ENCODE results near the gene SERPIND1.
"Not testable (repeated sequence)": the region's sequence is repeated elsewhere in the genome, so short reads cannot be mapped to it uniquely, and the experiment has no call there.

The SERPIND1 gene

GRCh38 chr22:20747223-20747622 is 26.7 kb upstream of the SERPIND1 start:
- DNase-seq = no peak

- DNase-seq = no peak
Observed at GRCh38 chr22:20748082-20748481, 25.8 kb upstream of the SERPIND1 start.

- DNase-seq = no peak
Observed at GRCh38 chr22:20748731-20749428, 25.0 kb upstream of the SERPIND1 start.

GRCh38 chr22:20749453-20749852 is 24.5 kb upstream of the SERPIND1 start:
- no peak for DNase-seq

GRCh38 chr22:20750461-20751184 is 23.3 kb upstream of the SERPIND1 start:
- no peak for DNase-seq

- no peak for DNase-seq
Observed at GRCh38 chr22:20751185-20751851, 22.6 kb upstream of the SERPIND1 start.

- DNase-seq = no peak
Observed at GRCh38 chr22:20752104-20752741, 21.7 kb upstream of the SERPIND1 start.

GRCh38 chr22:20752873-20753272 is 21.0 kb upstream of the SERPIND1 start:
- no peak for DNase-seq

GRCh38 chr22:20756846-20757245 is 17.1 kb upstream of the SERPIND1 start:
- no peak for DNase-seq

- no peak for DNase-seq
Observed at GRCh38 chr22:20758688-20759087, 15.2 kb upstream of the SERPIND1 start.

GRCh38 chr22:20760084-20760483 is 13.8 kb upstream of the SERPIND1 start:
- no peak for DNase-seq

GRCh38 chr22:20761536-20761935 is 12.4 kb upstream of the SERPIND1 start:
- no peak for DNase-seq

GRCh38 chr22:20762233-20762796 is 11.6 kb upstream of the SERPIND1 start:
- no peak for DNase-seq

- DNase-seq = no peak
Observed at GRCh38 chr22:20763630-20764470, 10.1 kb upstream of the SERPIND1 start.

GRCh38 chr22:20764471-20764720 is 9.5 kb upstream of the SERPIND1 start:
- no peak for DNase-seq

- no peak for DNase-seq
Observed at GRCh38 chr22:20764729-20765128, 9.2 kb upstream of the SERPIND1 start.

- no peak for DNase-seq
Observed at GRCh38 chr22:20765938-20766337, 8.0 kb upstream of the SERPIND1 start.

GRCh38 chr22:20766530-20766929 is 7.4 kb upstream of the SERPIND1 start:
- no peak for DNase-seq

- DNase-seq = not testable (repeated sequence)
Observed at GRCh38 chr22:20769496-20769826, 4.5 kb upstream of the SERPIND1 start.

- DNase-seq = no peak
Observed at GRCh38 chr22:20771918-20772625, 1.8 kb upstream of the SERPIND1 start.

GRCh38 chr22:20774882-20775281 is 969 bp downstream of the SERPIND1 start:
- DNase-seq = no peak

- no peak for DNase-seq
Observed at GRCh38 chr22:20775342-20775895, 1.5 kb downstream of the SERPIND1 start.
